CD8-positive, alpha-beta memory T cell (primary cell): ENCODE measurements around the gene TBK1. TPM values are rescaled to one million over a fixed set of nuclear protein-coding genes. Genes with fewer than 3 reads are reported as not detected.
A peak's percentile ranks its signal among the peaks of the same experiment; 100 is the strongest.
"Not testable (repeated sequence)": the region's sequence is repeated elsewhere in the genome, so short reads cannot be mapped to it uniquely, and the experiment has no call there.

Experiments used
- CTCF ChIA-PET: fragments of 350-600 bp; sonication (Branson Sonifier 250); formaldehyde crosslinking; loops from one replicate; lab custom pipeline; 2021; ENCODE audit warnings: antibody characterized with exemption; lab: Charles Lee
- POLR2A ChIA-PET: fragments of 350-600 bp; sonication (Branson Sonifier 250); formaldehyde crosslinking; loops from one replicate; lab custom pipeline; 2021; ENCODE audit warnings: antibody characterized with exemption; lab: Charles Lee
- DNase-seq, 5 donors: peaks; one replicate each; pipeline versions ENCODE4 v3.0.0 to v3.0.0-alpha.2; 2020 to 2022; ENCODE audit warnings: mixed read lengths in 1 of 5
- H3K27ac ChIP-seq: one replicate; pipeline ENCODE4 v1.7.0; 2013; ENCODE audit warnings: low read depth, mild to moderate bottlenecking, low read length, moderate library complexity
- H3K27me3 ChIP-seq: 2 replicates; pipeline ENCODE4 v1.7.0; 2013; ENCODE audit warnings: low read length, mild to moderate bottlenecking; ENCODE audit not compliant: insufficient read depth, poor library complexity, severe bottlenecking
- H3K36me3 ChIP-seq: 2 replicates; pipeline ENCODE4 v1.7.0; 2013; ENCODE audit warnings: mild to moderate bottlenecking, low read length, moderate library complexity; ENCODE audit not compliant: insufficient read depth
- H3K4me1 ChIP-seq: 2 replicates; pipeline ENCODE4 v1.7.0; 2013; ENCODE audit warnings: mild to moderate bottlenecking, low read length, moderate library complexity; ENCODE audit not compliant: insufficient read depth
- H3K4me3 ChIP-seq: 2 replicates; pipeline ENCODE4 v1.7.0; 2013; ENCODE audit warnings: mild to moderate bottlenecking, low read length
- H3K9me3 ChIP-seq: 2 replicates; pipeline ENCODE4 v1.7.0; 2013; ENCODE audit warnings: mild to moderate bottlenecking, low read length
- H3K27ac Mint-ChIP-seq, 8 donors: one replicate each; pipeline ENCODE4 v1.8.0; 2020 to 2021; ENCODE audit warnings: mixed read lengths in 8 of 8, mild to moderate bottlenecking in 6 of 8, inconsistent platforms in 3 of 8, moderate library complexity in 3 of 8
- H3K27me3 Mint-ChIP-seq, 2 donors: one replicate each; pipeline ENCODE4 v1.8.0; 2020 to 2021; ENCODE audit warnings: mixed read lengths in 2 of 2, mild to moderate bottlenecking in 1 of 2, moderate library complexity in 1 of 2
- H3K36me3 Mint-ChIP-seq, 3 donors: one replicate each; pipeline ENCODE4 v1.8.0; 2020 to 2021; ENCODE audit warnings: mixed read lengths in 3 of 3, inconsistent platforms in 1 of 3, mild to moderate bottlenecking in 1 of 3
- H3K4me1 Mint-ChIP-seq, 3 donors: one replicate each; pipeline ENCODE4 v1.8.0; 2020 to 2021; ENCODE audit warnings: mixed read lengths in 3 of 3, inconsistent platforms in 1 of 3, mild to moderate bottlenecking in 1 of 3
- H3K4me3 Mint-ChIP-seq, 7 donors: one replicate each; pipeline ENCODE4 v1.8.0; 2020 to 2021; ENCODE audit warnings: mixed read lengths in 7 of 7, mild to moderate bottlenecking in 6 of 7, moderate library complexity in 4 of 7, inconsistent platforms in 2 of 7
- H3K9me3 Mint-ChIP-seq, 5 donors: one replicate each; pipeline ENCODE4 v1.8.0; 2020 to 2022; ENCODE audit warnings: mixed read lengths in 5 of 5, mild to moderate bottlenecking in 3 of 5, moderate library complexity in 2 of 5, inconsistent platforms in 1 of 5
- polyA plus RNA-seq: library from polyadenylated mRNA; unstranded; fragments of 300-500 nt; fragmentation: Illumina TruSeq; gene quantifications from one replicate; pipeline ENCODE4 v1.2.3, GENCODE V29; 2021
- total RNA-seq, 2 experiments: library from RNA; stranded (reverse); gene quantifications; one replicate each; pipeline ENCODE4 v1.2.3, GENCODE V29; 2021

Gene TBK1
- total and polyA plus RNA-seq, 3 experiments from 2014 or later, result 25.9 to 27.6 (median 26.8) TPM

DNA sequence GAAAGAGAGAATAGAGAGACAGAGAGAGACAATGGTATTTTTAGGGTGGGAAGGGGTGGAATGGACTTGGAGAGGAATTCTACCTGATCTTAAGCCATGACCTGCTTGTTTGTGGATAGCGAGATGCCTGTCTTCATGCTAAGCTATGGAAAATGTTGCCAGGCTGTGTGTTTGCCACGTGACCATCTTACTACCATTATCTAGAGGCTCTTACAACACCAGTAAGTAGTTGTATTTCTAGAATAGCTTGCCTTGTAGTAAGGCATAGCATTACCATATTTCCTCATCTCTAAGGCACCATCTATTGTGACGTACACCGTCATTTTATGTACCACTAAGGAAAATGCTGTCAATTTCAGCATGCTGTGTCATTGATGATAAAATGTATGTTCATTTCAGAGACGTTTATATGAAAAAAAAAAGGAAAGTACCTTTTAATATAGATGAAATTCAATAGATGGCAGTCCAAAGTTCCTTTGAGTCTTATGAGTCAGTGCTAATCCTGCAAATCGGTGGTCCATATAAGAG is 82.8 kb downstream of the TBK1 start:
- no peaks in the 10 kb centered on the region for H3K4me1 Mint-ChIP-seq
- H3K4me3 Mint-ChIP-seq, result no peak overlapping the region
- Histone ChIP-seq H3K27me3 (no peaks in the 10 kb centered on the region), H3K9me3 (no peaks in the 10 kb centered on the region), H3K4me1 (no peaks in the 10 kb centered on the region), H3K36me3 (no peaks in the 10 kb centered on the region), H3K27ac (no peak overlapping the region), H3K4me3 (no peak overlapping the region)
- H3K9me3 Mint-ChIP-seq, result no peaks in the 10 kb centered on the region
- peaks cover 3 to 16% of the 10 kb centered on the region in 2 donors for H3K27me3 Mint-ChIP-seq
- ChIA-PET CTCF (no interaction called here), POLR2A (no interaction called here)
- no peak overlapping the region for H3K27ac Mint-ChIP-seq
- no peak for DNase-seq
- H3K36me3 Mint-ChIP-seq, result no peaks in the 10 kb centered on the region

DNA sequence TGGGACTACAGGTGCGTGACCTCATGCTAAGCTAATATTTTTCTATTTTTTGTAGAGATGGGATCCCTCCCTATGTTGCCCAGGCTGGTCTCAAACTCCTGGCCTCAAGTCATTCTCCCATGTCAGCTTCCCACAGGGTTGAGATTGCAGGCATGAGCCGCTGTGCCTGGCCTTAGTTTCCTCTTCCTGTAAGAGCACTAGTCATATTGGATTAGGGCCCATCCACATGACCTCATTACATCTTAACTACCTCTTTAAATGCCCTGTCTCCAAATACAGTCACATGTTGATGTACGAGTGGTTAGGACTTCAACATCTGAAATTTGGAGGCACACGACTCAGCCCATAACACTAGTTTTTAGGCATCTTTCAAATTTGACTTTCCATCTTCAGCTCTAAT is 86.2 kb downstream of the TBK1 start:
- peaks cover 7 to 33% of the 10 kb centered on the region in 2 donors for H3K27me3 Mint-ChIP-seq
- no peak overlapping the region for H3K4me3 ChIP-seq
- no peaks in the 10 kb centered on the region for H3K36me3 Mint-ChIP-seq
- no peaks in the 10 kb centered on the region for H3K9me3 Mint-ChIP-seq
- no peaks in the 10 kb centered on the region for H3K36me3 ChIP-seq
- H3K27ac ChIP-seq, result no peak overlapping the region
- ChIA-PET POLR2A (no interaction called here), CTCF (interaction anchor here (1.1 to 1.3 kb wide), 2 partner anchors 11 to 43 kb away, joined by 3 to 7 read pairs; no protein-coding TSS in a partner anchor)
- no peak overlapping the region for H3K4me3 Mint-ChIP-seq
- H3K9me3 ChIP-seq, result no peaks in the 10 kb centered on the region
- DNase-seq, result no peak
- H3K27me3 ChIP-seq, result no peaks in the 10 kb centered on the region
- no peak overlapping the region for H3K27ac Mint-ChIP-seq
- H3K4me1 ChIP-seq, result no peaks in the 10 kb centered on the region
- no peaks in the 10 kb centered on the region for H3K4me1 Mint-ChIP-seq

DNA sequence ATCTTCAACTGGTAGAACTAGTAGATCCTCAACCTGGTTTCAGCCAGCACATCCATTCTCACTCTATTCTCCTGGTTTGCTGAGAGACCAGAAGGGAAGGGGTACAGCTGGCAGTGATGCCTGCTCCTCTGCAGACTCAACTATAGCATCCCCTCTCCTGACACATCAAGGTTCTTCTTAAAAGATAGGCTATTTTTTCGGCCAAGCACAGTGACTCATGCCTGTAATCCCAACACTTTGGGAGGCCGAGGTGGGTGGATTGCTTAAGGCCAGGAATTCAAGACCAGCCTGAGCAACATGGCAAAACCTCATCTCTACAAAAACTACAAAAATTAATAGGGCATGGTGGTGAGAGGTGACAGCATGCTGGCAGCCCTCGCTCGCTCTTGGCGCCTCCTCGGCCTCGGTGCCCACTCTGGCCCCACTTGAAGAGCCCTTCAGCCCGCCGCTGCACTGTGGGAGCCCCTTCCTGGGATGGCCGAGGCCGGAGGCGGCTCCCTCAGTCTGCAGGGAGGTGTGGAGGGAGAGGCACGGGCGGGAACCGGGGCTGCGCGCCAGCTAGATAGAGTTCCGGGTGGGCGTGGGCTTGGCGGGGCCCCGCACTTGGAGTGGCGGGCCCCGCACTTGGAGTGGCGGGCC is 90.6 kb downstream of the TBK1 start:
- H3K27ac Mint-ChIP-seq, H3K9me3 Mint-ChIP-seq, H3K36me3 ChIP-seq, POLR2A ChIA-PET, H3K36me3 Mint-ChIP-seq, CTCF ChIA-PET, H3K4me1 Mint-ChIP-seq, H3K4me3 Mint-ChIP-seq, H3K27me3 ChIP-seq, H3K4me1 ChIP-seq, H3K9me3 ChIP-seq, H3K27ac ChIP-seq, H3K4me3 ChIP-seq, DNase-seq: not testable (repeated sequence)
- peaks cover 7 to 38% of the 10 kb centered on the region in 2 donors for H3K27me3 Mint-ChIP-seq

DNA sequence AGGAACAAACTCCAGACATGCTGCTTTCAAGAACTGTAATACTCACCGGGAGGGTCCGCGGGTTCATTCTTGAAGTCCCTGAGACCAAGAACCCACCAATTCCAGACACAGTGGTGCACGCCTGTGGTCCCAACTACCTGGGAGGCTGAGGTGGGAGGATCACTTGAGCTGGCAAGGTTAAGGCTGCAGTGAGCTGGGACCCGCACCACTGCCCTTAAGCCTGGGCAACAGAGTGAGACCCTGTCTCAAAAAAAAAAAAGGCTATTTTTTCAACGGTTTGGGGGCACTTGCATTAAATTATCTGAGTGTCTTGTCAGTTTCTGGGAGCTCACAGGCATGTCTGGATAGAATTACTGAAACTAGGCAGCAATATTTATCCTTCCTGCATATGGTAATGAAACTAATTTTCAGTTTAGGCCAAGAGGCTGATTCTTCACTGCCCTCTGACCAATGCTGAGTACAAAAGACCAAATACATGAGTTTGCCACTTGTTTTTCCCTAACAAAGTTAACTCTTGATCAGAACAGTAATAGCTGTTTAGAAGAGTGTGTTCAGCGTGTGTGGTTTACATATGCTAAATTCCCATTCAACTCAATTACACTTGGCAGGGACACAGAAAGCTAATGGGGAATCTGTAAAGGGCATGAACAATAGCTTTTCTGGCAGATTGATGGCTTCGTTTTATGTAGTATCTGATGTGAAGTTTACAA is 92.6 kb downstream of the TBK1 start:
- Mint-ChIP-seq H3K36me3 (no peaks in the 10 kb centered on the region), H3K4me1 (peaks cover 2 to 3% (median 2%) of the 10 kb centered on the region in 3 donors), H3K4me3 (no peak overlapping the region), H3K27me3 (peaks cover 7 to 33% of the 10 kb centered on the region in 2 donors), H3K27ac (no peak overlapping the region), H3K9me3 (no peaks in the 10 kb centered on the region)
- Histone ChIP-seq H3K4me1 (peaks cover 3% of the 10 kb centered on the region), H3K27ac (no peak overlapping the region), H3K36me3 (no peaks in the 10 kb centered on the region), H3K27me3 (no peaks in the 10 kb centered on the region), H3K9me3 (no peaks in the 10 kb centered on the region), H3K4me3 (no peak overlapping the region)
- ChIA-PET CTCF (interaction anchor here (0.6 to 2.1 kb wide), 4 partner anchors 12 to 732 kb away, joined by 3 to 18 read pairs (median 4); no protein-coding TSS in a partner anchor), POLR2A (no interaction called here)
- DNase-seq, result no peak

DNA sequence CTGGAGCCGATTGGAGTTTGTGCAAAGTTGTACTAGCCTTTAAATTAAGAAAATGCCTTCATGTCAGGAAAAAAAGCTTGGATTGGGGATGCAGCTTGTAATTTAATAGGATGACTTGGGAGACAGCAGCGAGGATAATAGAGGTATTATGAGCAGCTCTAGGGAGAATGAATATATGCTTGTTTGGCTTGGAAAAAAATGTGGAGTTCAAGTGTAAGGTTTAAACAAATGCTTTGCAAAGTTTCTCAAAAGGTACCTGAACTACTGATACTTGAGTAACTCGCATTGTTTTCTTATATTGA is 93.1 kb downstream of the TBK1 start:
- no peaks in the 10 kb centered on the region for H3K36me3 ChIP-seq
- H3K27ac ChIP-seq, result no peak overlapping the region
- Mint-ChIP-seq H3K36me3 (no peaks in the 10 kb centered on the region), H3K4me1 (peaks cover 5 to 8% (median 7%) of the 10 kb centered on the region in 3 donors), H3K9me3 (no peaks in the 10 kb centered on the region), H3K27ac (no peak overlapping the region), H3K4me3 (no peak overlapping the region), H3K27me3 (peaks cover 5 to 31% of the 10 kb centered on the region in 2 donors)
- peaks cover 8% of the 10 kb centered on the region for H3K4me1 ChIP-seq
- no peaks in the 10 kb centered on the region for H3K27me3 ChIP-seq
- DNase-seq, result no peak
- H3K9me3 ChIP-seq, result no peaks in the 10 kb centered on the region
- POLR2A ChIA-PET, result no interaction called here
- no peak overlapping the region for H3K4me3 ChIP-seq
- CTCF ChIA-PET, result interaction anchor here (0.6 to 2.1 kb wide), 5 partner anchors 12 to 733 kb away, joined by 3 to 18 read pairs (median 3); no protein-coding TSS in a partner anchor

DNA sequence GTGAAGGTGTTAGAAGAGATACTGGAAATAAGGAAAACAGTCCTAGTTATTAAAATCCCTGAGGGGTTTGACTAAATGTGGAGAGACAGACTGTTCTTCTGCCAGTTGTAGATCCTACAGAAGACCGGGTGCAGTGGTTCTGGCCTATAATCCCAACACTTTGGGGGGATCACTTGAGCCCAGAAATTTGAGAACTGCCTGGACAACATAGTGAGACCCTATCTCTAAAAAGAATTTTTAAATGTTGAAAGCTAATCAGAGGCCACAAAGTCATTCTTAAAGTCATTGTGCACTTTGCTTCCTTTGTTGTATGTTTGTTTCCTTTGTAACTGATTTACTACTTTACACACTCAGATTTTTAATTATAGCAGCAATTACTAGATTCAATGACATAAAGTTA is 97.2 kb downstream of the TBK1 start:
- H3K9me3 Mint-ChIP-seq, result no peaks in the 10 kb centered on the region
- no peaks in the 10 kb centered on the region for H3K36me3 Mint-ChIP-seq
- POLR2A ChIA-PET, result interaction anchor here (0.6 to 1.3 kb wide), 3 partner anchors 95 to 149 kb away, joined by 5 to 11 read pairs (median 5); no protein-coding TSS in a partner anchor
- no peak for DNase-seq
- H3K27ac ChIP-seq, result no peak overlapping the region
- no peaks in the 10 kb centered on the region for H3K36me3 ChIP-seq
- no peaks in the 10 kb centered on the region for H3K27me3 ChIP-seq
- CTCF ChIA-PET, result interaction anchor here (0.6 to 6.3 kb wide), 47 partner anchors 8 to 253 kb away, joined by 3 to 100 read pairs (median 5); partner anchors contain the start of gene RASSF3
- H3K9me3 ChIP-seq, result no peaks in the 10 kb centered on the region
- H3K27ac Mint-ChIP-seq, result peak overlapping the region in 1 of 8 donors; percentile 54
- peaks cover 8% of the 10 kb centered on the region for H3K4me1 ChIP-seq
- H3K4me1 Mint-ChIP-seq, result peaks cover 7 to 8% (median 7%) of the 10 kb centered on the region in 3 donors
- H3K4me3 ChIP-seq, result no peak overlapping the region
- H3K4me3 Mint-ChIP-seq, result no peak overlapping the region
- peaks cover 3 to 9% of the 10 kb centered on the region in 2 donors for H3K27me3 Mint-ChIP-seq

DNA sequence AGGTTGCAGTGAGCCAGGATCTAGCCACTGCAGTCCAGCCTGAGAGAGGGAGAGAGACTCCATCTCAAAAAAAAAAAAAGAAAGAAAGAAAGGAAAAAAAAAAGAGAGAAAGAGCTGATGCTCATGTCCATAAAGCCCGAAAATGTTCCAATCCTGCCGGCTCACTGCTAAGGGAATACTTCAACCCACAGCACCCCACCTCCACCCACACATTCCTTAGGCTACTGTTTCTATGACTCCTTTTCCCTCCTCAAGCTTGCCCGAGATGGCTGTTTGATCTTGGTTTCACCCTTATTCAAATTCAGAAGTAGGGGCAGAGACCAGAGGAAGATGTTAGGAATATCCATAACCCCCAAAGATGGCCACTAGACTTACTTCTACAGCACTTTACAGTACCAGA is 98.8 kb downstream of the TBK1 start:
- Mint-ChIP-seq H3K27me3 (no peaks in the 10 kb centered on the region), H3K4me1 (peaks cover 7 to 8% (median 7%) of the 10 kb centered on the region in 3 donors), H3K4me3 (no peak overlapping the region), H3K27ac (no peak overlapping the region), H3K36me3 (no peaks in the 10 kb centered on the region), H3K9me3 (no peaks in the 10 kb centered on the region)
- H3K27me3 ChIP-seq, result no peaks in the 10 kb centered on the region
- H3K36me3 ChIP-seq, result no peaks in the 10 kb centered on the region
- no peaks in the 10 kb centered on the region for H3K9me3 ChIP-seq
- no peak for DNase-seq
- no peak overlapping the region for H3K27ac ChIP-seq
- ChIA-PET CTCF (interaction anchor here (1.6 to 6.3 kb wide), 7 partner anchors 12 to 152 kb away, joined by 5 to 100 read pairs (median 9); no protein-coding TSS in a partner anchor), POLR2A (interaction anchor here (0.6 kb wide), 1 partner anchor 59 kb away, joined by 4 read pairs; no protein-coding TSS in a partner anchor)
- no peak overlapping the region for H3K4me3 ChIP-seq
- H3K4me1 ChIP-seq, result peaks cover 8% of the 10 kb centered on the region

DNA sequence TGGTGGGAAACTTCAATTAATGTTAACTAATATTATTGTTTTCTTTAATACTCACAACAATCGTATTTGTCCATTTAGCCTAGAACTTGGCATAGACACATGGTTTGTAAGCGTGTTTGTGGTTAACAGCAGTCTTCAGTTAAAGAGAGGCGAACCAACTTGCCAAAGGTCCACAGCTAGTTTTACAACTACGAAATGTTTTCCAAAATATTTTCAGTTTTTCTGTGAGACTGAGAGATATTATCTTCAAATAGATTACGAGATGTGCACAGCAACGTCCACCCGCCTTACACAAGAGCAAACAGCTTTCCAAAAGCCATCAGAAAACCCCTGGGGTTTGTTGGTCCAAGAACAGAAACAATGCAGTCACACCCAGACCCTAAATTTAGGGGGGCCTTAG is 99.8 kb downstream of the TBK1 start:
- ChIA-PET CTCF (interaction anchor here (1.5 to 6.3 kb wide), 2 partner anchors 118 to 144 kb away, joined by 4 to 100 read pairs; no protein-coding TSS in a partner anchor), POLR2A (no interaction called here)
- H3K4me3 ChIP-seq, result no peak overlapping the region
- no peak for DNase-seq
- H3K9me3 ChIP-seq, result no peaks in the 10 kb centered on the region
- Mint-ChIP-seq H3K27ac (no peak overlapping the region), H3K27me3 (no peaks in the 10 kb centered on the region), H3K4me1 (peaks cover 7 to 8% (median 7%) of the 10 kb centered on the region in 3 donors), H3K36me3 (no peaks in the 10 kb centered on the region), H3K4me3 (no peak overlapping the region), H3K9me3 (no peaks in the 10 kb centered on the region)
- H3K4me1 ChIP-seq, result peaks cover 8% of the 10 kb centered on the region
- H3K27ac ChIP-seq, result no peak overlapping the region
- H3K36me3 ChIP-seq, result no peaks in the 10 kb centered on the region
- no peaks in the 10 kb centered on the region for H3K27me3 ChIP-seq
